Fibroblast of lung (primary cell): Measurements from ENCODE around the gene KIF17. TPM values are rescaled to one million over a fixed set of nuclear protein-coding genes. Genes with fewer than 3 reads are reported as not detected.
A peak's percentile ranks its signal among the peaks of the same experiment; 100 is the strongest.

Experiments used
- DNase-seq, 2 donors: peaks; one replicate each; pipeline versions ENCODE4 v3.0.0 to v3.0.0-alpha.2; 2010; ENCODE audit warnings: low read depth in 2 of 2
- H2AFZ ChIP-seq: 2 replicates; pipeline ENCODE4 v1.5.1; 2012; ENCODE audit warnings: low read length, control low read depth, inconsistent platforms
- H3K27ac ChIP-seq: 2 replicates; pipeline ENCODE4 v1.5.1; 2011; ENCODE audit warnings: low read length, control low read depth; ENCODE audit not compliant: insufficient read depth
- H3K27me3 ChIP-seq: 2 replicates; pipeline ENCODE4 v1.5.1; 2011; ENCODE audit warnings: mild to moderate bottlenecking, low read length; ENCODE audit not compliant: control insufficient read depth, insufficient read depth
- H3K36me3 ChIP-seq: 2 replicates; pipeline ENCODE4 v1.5.1; 2011; ENCODE audit warnings: low read length; ENCODE audit not compliant: control insufficient read depth, insufficient read depth
- H3K4me1 ChIP-seq: 2 replicates; pipeline ENCODE4 v1.5.1; 2011; ENCODE audit warnings: low read length; ENCODE audit not compliant: control insufficient read depth, insufficient read depth; ENCODE audit errors: extremely low read depth
- H3K4me2 ChIP-seq: 2 replicates; pipeline ENCODE4 v1.5.1; 2011; ENCODE audit warnings: low read length, control low read depth; ENCODE audit not compliant: insufficient read depth; ENCODE audit errors: extremely low read depth
- H3K4me3 ChIP-seq, 4 experiments: fragments of 200-600 bp in 1 of 4; sonication (generic) in 1 of 4; replicated peaks in 1 of 4; 2 replicates each; pipeline ENCODE4 v1.5.1; 2011 to 2016; ENCODE audit warnings: low read length in 4 of 4, low read depth in 3 of 4, mild to moderate bottlenecking in 3 of 4, control low read depth in 2 of 4, inconsistent platforms in 1 of 4, mixed read lengths in 1 of 4; ENCODE audit not compliant: insufficient read depth in 1 of 4; ENCODE audit errors: control extremely low read depth in 1 of 4
- H3K79me2 ChIP-seq: 2 replicates; pipeline ENCODE4 v1.5.1; 2012; ENCODE audit warnings: mild to moderate bottlenecking, low read length, inconsistent platforms; ENCODE audit not compliant: control insufficient read depth, insufficient read depth
- H3K9ac ChIP-seq: 2 replicates; pipeline ENCODE4 v1.5.1; 2011; ENCODE audit warnings: mild to moderate bottlenecking, low read length, control low read depth; ENCODE audit not compliant: insufficient read depth
- H3K9me3 ChIP-seq: 2 replicates; pipeline ENCODE4 v1.5.1; 2012; ENCODE audit warnings: low read depth, low read length; ENCODE audit not compliant: control insufficient read depth, insufficient read depth
- H4K20me1 ChIP-seq: 2 replicates; pipeline ENCODE4 v1.5.1; 2011; ENCODE audit warnings: low read length; ENCODE audit not compliant: control insufficient read depth, insufficient read depth; ENCODE audit errors: extremely low read depth
- CTCF ChIP-seq, 2 donors: IDR thresholded peaks in 1 of 2; conservative IDR thresholded peaks in 1 of 2; 1 replicate in 1 of 2; 2 replicates in 1 of 2; pipeline ENCODE4 v1.5.1; 2011 to 2012; ENCODE audit warnings: low read length in 2 of 2, control low read depth in 1 of 2, inconsistent platforms in 1 of 2, low read depth in 1 of 2, mild to moderate bottlenecking in 1 of 2
- EZH2 ChIP-seq: IDR thresholded peaks from 2 replicates; pipeline ENCODE4 v1.5.1; 2012; ENCODE audit warnings: low read length, control low read depth, mild to moderate bottlenecking; ENCODE audit errors: missing control alignments
- polyA plus RNA-seq, 2 donors: library from polyadenylated mRNA; depleted of rRNA in 1 of 2; stranded (reverse) in 1 of 2; unstranded in 1 of 2; fragments of >200 nt; gene quantifications; 2 replicates each; pipeline ENCODE4 v1.2.1, GENCODE V29; 2011 to 2012; ENCODE audit warnings: missing spikeins in 1 of 2
- total RNA-seq: library from RNA; depleted of rRNA; stranded (reverse); fragments of >200 nt; gene quantifications from 2 replicates; pipeline ENCODE4 v1.2.1, GENCODE V29; 2014

Gene KIF17
- total and polyA plus RNA-seq, 2 donors (not counting 1 experiment from before 2014, with no cell fraction given): 1.8 to 3.0 TPM

GRCh38 chr1:20742671-20743070, 24.9 kb upstream of the KIF17 start:
- no peaks in the 10 kb centered on the region for H3K9me3 ChIP-seq
- peaks cover 3% of the 10 kb centered on the region for H3K4me1 ChIP-seq
- H3K4me3 ChIP-seq: no peak overlapping the region
- H2AFZ ChIP-seq: no peak overlapping the region
- H3K9ac ChIP-seq: no peak overlapping the region
- TF ChIP-seq CTCF (conservative IDR thresholded peaks at IDR 0.05 in 1 of 2, IDR thresholded peaks at IDR 0.05 in 1 of 2; ENCODE audit: low read depth in 1 of 2, low read length in 2 of 2) (no peak), EZH2 (no peak)
- DNase-seq: no peak
- H3K27ac ChIP-seq: no peak overlapping the region
- no peaks in the 10 kb centered on the region for H4K20me1 ChIP-seq
- peaks cover 10% of the 10 kb centered on the region for H3K36me3 ChIP-seq
- no peak overlapping the region for H3K4me2 ChIP-seq
- H3K27me3 ChIP-seq: no peaks in the 10 kb centered on the region
- no peaks in the 10 kb centered on the region for H3K79me2 ChIP-seq

GRCh38 chr1:20740781-20741180, 23.0 kb upstream of the KIF17 start:
- Histone ChIP-seq H3K79me2 (no peaks in the 10 kb centered on the region), H2AFZ (no peak overlapping the region), H3K27me3 (no peaks in the 10 kb centered on the region), H3K4me1 (peaks cover 3% of the 10 kb centered on the region), H3K9me3 (no peaks in the 10 kb centered on the region), H3K4me3 (no peak overlapping the region), H3K27ac (no peak overlapping the region), H4K20me1 (no peaks in the 10 kb centered on the region), H3K4me2 (no peak overlapping the region), H3K9ac (no peak overlapping the region), H3K36me3 (peaks cover 5% of the 10 kb centered on the region)
- TF ChIP-seq CTCF (conservative IDR thresholded peaks at IDR 0.05 in 1 of 2, IDR thresholded peaks at IDR 0.05 in 1 of 2; ENCODE audit: low read depth in 1 of 2, low read length in 2 of 2) (no peak), EZH2 (no peak)
- DNase-seq: no peak

GRCh38 chr1:20739225-20739624, 21.4 kb upstream of the KIF17 start:
- Histone ChIP-seq H3K4me3 (no peak overlapping the region), H3K9ac (no peak overlapping the region), H4K20me1 (no peaks in the 10 kb centered on the region), H3K4me2 (no peak overlapping the region), H3K27ac (peak overlapping the region; percentile 48), H3K9me3 (no peaks in the 10 kb centered on the region), H3K79me2 (no peaks in the 10 kb centered on the region), H2AFZ (no peak overlapping the region), H3K36me3 (peaks cover 4% of the 10 kb centered on the region), H3K4me1 (peaks cover 3% of the 10 kb centered on the region), H3K27me3 (no peaks in the 10 kb centered on the region)
- no peak for TF ChIP-seq CTCF (conservative IDR thresholded peaks at IDR 0.05 in 1 of 2, IDR thresholded peaks at IDR 0.05 in 1 of 2; ENCODE audit: low read depth in 1 of 2, low read length in 2 of 2)
- no peak for TF ChIP-seq EZH2
- DNase-seq: peak; percentile 31 to 68
